SK-N-DZ (cell line): ENCODE data around the gene PCBP4.
A peak's percentile ranks its signal among the peaks of the same experiment; 100 is the strongest.

ENCODE experiments used
- DNase-seq: peaks from one replicate; pipeline ENCODE4 v3.0.0-alpha.2; 2015; ENCODE audit warnings: low spot score

Gene PCBP4

DNA sequence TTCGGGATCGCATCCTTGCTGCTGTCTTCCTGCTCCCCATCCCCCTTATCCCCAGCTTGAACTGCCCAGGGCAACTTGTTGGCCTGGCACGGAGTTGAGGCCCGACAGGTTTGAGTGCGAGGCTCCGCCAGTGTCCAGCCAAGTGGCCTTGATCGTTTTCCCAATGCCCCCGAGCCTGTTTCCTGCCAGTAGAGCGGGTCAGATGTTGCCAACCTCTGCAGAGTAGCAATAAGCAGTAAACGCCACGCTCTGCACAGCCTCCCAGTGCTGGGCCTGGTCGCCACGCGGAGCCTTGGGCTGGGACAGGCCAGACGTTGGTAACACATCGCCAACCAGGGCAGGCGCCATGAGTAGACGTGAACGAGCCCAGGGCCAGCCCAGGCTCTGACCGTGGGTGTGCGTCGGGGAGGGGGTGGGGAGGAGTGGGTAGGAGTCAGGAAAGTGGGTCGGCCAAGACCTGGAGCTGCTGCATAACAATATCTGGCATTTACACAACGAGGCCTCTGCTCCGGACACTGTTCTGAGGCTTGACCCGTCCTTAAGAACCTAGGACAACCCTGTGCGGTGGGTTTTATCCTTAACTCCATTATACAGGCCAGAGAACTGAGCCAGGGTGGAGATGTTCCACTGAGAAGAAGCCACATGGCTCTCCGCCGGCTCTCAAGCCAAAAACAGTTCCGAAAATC is 7.2 kb upstream of the PCBP4 start:
- DNase-seq: peak; percentile 35

DNA sequence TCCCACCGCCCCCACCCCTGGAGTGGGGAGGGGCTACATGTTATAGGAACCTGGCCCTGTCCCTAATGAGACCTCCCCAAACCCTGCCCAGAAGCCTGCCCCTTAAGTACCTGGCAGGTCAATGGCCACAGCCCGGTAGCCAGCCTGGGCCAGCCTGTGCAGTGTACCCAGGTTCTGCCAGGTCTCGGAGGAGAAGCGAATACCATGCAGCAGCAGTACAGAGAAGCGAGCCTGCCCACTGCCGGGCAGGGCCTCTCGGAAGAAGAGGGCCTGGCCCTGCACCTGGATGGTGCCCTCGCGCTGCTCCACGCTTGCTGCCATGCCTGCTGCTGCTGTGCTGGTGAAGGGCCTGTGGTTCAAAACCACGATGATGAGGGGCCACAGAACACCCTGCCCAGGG is 4.1 kb upstream of the PCBP4 start:
- DNase-seq: no peak

DNA sequence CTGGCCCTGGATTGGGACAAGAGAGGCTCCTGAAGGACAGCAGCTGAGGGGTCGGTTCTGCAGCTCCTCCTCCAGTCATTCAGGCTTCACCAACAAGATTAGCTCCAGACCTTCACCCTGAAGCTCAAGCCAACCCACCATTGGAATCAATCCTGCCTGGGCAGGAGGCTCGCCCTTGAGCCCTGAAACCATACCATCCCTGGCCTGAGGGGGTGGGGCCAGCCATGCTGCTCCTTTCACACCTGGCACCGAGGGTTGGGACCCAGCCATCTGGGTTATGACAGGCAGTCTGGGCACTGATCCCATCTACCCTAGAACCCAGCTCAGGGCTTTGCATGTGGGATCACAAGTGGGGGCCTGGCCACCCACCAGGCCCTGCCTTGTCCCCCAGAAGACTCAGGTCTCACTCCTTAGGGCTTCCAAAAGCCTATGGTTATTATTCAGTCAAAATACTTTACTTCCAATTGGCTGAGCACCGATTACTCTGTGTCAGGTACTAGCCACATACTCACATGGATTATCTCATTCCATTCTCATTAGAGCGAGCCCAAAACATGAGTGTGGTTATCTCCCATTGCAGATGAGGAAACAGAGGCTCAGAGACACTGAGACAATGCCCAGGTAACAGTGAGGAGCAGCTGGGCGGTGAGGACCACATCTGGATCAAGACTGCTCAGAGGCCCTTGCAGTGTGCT is 3.5 kb upstream of the PCBP4 start:
- DNase-seq: no peak

DNA sequence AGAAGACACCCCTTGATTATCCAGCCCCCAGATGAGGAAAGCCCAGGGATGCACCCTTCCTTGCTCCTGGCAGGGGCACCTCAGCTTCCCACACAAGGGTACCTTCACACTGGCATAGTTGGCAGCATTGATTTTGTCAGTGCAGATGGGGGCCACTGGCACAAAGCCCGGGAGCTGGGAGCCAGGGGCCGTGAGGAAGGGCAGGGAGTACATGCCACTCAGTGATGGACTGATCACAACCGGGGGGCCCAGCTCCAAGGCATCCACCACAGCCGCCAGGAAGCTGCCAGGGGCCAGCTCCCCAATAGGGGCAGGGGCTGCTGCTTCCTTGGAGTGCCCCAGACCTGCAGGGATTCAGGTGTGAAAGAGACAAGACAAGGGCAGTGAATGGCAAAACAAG is 2.6 kb upstream of the PCBP4 start:
- DNase-seq: no peak

DNA sequence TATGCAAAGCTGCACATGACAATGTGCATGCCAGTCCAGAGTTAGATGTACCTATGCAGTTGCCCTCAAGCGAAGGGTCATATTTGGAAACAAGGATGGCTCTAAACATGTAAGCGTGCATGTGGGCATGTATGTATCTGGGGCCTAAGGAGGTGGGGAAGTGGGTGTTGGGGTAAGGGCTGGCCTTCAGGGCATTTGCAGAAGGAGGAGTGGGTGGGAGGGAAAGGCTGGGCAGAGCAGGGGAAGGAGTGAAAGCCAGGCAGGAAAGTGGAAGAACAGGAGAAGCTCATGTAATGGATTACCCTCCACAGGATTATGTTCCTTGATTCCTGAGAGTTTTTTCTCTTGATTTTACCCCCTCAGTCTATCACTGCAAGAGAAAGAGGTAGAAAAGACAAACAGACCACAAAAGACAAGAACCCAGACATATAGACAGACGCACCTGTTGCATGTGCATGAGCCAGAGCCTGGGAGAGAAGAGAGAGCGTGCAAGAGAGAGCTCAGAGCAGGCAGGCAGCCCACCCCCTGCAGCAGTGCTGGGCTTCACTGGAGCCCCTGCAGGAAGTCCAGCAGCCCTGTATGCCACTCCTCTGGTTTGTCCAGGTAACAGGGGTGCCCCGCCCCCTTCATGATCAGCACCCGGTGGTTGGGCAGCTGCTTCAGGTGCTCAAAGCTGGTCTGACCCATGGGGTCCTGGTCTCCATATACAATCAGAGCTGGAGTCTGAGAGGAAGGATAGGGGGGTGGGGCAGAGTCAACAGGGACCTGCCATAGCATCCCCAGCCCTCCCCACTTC is 1.8 kb upstream of the PCBP4 start:
- DNase-seq: peak; percentile 27

DNA sequence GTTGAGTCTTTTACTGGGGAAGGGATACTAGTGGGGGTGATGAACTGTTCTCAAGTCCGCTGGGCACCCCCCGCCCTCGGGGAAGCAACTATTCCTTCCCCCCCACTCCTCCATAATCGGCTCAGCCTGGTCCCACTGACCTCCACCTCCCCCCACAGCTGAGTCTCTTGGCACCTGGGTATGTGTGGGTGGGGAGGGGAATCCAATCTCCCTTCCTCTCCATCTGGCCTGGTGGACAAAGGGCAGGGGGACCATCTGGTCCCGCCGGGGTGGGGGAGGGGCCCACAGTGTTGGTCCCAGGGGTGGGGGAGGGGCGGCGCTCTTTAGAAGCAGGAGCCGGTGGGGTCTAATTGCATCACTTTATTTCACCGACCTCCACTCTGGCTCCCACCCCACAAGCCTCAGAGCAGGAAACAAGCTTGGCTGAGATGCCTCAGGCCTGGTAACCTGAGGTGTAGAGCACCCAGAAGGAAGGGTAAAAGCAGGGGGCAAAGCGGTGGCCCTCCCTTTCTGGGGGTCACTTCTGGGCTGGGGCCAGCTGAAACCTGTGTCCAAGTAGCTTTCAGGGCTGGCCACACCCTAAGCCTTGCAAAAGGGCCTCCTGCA is 1.0 kb upstream of the PCBP4 start:
- DNase-seq: peak; percentile 84

DNA sequence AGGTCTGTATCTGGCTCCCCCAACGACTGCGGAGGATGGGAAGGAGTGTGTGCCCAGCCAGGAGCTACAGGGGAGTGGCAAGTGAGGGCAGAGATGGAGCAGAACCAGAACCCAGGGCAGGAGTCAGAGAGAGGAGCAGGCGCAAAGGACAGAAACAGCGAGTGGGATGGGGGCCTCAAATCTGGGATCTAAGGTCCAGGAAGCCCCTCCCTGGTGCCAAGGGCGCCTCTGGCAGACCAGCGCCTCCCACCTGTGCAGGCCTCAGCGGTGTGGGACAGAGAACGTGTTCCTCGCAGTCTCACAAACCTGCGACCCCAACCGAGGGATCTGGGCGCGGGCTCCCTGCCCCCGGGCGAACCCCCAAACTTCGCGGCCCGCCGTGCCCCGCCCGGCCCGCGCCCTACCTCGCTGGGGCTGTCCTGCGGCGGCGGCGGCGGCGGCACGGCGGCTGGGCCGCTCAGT is 301 bp downstream of the PCBP4 start:
- no peak for DNase-seq

DNA sequence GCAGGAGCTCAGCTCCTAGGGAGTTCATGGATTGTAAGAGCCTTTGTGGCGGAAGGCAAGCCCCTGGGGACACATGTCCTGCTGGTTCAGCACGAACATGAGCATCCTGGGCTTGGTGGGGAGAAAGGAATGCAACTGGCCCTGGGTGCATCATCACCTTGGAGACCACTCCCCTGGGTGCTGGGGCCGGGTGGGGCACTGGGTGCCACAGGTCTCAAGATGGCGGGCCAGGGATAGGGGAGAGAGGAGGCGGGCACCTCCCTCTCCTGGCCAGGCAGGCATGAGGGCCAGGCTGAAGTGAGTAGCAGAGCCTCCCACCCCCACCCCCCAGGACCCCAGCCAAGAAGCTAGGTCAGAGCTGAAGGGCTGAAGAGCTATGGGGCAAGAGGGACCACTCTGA is 768 bp downstream of the PCBP4 start:
- DNase-seq: no peak

DNA sequence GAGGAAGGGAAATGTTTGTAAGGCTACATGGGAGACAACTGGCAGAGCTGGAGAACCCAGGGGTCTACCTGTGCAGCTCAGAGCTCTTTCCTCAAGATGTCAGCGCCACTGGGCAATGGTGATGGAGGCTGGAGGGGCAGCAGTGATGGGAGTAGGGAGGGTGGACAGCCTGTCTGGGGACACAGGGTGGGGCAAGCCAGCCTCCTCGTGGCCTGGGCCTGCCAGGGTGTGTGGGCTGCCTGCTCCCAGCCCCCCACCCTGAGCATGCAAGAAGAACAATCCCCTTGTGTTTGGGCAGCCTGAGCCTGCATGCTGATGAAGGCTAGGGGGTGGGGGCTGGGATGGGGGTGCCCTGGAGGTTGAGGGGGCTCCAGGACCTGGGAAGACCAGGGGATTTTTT is 1.2 kb downstream of the PCBP4 start:
- DNase-seq: no peak

DNA sequence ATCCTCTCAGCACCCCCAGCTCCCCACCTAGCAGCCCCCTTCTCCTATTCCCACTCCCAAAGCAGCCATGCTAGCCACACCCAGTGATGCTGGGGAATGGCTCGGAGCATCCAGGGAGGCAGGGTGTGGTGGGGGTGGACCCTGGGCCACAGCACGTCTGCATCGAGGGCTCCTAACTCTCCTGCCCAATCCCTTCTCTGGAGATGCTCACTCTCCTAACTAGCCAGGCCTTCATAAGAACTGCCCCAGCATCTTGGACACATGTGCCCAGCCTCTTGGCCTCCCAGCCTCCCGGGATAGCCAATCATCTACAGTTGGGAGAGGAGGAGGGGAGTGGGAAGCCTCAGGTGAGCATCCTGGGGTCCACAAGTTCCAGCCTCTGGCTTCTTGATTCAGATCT is 2.7 kb downstream of the PCBP4 start:
- DNase-seq: no peak

DNA sequence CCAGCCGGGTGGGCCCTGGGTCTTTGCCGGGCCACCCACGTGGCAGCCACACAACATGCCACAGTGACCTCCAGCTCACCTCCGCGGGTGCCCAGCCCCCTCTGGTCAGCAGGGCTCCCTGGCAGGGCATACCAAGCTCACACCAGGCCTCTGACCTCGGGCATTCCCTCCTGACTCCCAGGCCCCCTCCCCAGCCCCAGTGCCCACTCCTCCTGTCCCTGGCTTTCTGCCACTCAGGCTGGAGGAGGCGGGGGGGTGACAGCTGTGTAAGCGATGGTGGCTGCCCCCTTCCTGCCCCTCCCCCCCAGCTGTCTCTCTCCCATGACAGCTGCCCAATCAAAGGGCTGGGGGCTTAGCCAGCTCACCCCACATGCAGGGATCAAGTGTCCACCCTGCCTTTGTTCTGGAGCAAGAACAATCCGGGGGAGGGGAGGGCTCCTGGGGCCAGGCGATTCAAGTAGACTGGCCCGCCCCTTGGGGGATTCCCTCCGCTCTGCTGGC is 3.3 kb downstream of the PCBP4 start:
- no peak for DNase-seq

DNA sequence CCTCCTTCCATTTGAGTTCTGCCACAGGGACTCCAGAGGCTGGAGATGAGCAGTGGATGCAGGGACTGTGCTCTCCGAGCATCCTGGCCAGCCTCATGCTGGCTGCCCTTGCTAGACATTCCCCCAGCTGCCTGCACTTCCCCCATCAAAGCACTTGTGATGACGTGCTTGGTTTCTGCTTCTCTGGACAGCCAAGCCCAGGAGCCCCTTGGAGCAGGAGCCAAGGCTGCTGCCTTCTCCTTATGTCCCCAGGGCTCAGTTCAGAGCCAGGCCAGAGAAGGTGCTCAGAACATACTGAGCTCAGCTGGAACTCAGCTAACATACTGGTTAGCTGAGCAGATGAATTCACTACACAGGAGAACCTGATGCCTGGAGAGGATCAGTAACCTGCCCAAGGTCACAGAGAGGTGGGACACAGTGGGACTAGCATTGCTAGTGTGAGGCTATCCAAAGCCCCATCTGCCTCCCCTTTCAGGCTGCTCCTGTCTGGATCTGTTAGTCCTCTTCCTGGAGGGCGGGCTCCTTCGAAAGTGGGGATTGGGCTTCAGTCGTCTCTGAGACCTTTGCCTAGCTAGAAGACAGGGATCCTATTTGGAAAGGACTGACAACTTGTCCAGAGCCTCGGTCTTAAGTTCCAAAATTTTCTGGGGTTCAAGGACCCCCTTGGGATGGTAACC is 4.3 kb downstream of the PCBP4 start:
- DNase-seq: no peak

DNA sequence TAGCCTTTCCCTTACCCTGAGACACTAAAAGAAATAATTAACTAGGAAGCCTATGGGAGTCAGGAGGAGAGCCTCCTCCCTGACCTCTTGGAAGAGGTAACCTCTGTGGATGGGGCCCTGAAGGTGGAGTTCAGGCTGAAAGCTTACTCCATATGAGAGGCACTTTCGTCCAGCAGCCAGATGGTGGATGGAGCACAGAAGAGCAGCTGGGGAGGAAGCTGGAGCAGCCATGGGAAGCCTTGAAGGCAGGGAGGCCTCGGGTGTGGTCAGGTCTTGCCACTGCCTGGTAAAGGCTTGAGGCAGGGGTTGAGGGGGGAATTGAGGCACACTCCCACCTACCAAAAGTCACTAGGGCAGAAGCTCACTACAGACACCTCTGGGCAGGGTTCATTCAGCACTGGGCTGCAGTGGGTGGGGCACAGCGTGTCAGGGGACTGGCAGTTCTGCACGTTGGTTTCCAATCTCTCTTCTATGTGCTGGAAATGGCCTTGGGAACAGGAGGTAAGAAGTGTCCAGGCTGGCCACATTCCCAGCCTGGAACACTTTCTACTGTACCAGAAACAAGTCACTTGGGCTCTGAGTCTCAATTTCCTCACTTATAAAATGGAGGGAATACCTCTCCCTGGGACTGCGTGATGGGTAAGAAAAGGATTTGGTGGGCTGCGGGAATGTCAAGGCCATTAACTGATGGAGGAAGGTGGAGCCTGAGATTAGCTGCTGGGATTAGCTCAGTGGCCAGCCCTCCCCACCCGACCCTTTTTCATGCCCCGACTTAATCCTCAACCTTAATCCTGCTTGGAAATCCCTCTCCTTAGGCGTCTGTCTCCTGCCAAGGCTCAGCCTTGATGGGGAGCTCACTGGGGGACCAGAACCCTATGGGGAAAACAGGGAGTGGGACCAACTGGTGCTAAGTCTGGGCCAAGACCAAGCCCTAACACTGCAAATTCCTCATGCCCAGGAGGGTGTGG is 5.4 kb downstream of the PCBP4 start:
- DNase-seq: no peak

DNA sequence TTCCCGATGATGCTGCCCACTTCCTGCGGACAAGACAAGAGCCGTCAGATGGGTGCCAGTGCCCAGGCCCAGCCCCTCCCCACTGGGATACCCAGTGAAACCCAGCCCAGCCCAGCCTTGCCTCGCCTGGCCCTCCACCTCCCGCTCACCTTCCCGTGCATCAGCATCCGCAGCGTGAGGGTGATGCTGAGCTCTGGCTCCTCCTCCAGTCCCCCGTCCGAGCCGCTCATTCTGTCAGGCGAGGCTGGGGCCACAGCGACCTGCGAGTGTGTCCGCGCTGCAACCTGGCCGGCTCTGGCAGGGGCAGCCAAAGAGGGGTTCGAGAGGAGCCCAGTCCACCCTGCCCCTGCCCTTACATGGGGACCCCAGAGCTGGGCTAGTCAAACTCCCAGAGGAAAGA is 6.2 kb downstream of the PCBP4 start:
- DNase-seq: no peak

DNA sequence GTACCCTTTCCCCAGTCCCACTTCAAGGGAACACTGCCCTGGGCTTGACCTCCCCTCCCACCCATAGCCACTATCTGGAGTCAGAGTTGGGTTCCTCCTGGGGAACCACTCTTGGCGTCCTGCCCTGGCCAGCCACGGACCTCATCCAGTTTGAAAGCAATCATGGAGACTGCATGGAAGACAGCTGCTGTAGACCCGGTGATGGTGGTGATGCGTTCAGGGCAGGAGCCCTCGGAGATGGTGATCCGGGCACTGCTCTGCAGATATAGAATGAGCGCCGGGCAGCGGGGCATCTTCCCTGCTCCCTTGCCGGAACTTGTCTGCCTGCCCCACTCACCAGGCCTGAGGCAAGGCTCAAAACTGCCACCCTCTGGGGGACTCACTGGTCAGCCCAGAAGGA is 6.9 kb downstream of the PCBP4 start:
- DNase-seq: no peak

DNA sequence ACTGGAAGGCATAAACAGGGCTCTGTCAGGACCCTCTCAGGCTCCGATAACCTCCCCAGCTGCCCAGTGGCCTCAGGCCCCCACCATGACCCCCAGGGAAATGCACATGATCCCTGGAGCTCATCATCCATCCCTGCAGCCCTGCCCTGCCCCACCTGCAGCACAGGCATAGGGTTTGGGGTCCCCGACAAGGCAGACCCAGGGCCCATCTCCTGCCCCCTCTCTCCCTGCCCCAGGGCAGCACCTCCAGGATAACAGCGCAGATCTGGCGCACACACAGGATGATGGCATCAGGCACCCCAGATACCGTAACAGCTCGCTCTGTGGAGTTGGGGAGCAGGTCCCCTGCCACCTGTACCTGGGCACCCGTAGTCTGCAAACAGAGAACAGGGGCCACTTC is 7.6 kb downstream of the PCBP4 start:
- no peak for DNase-seq

DNA sequence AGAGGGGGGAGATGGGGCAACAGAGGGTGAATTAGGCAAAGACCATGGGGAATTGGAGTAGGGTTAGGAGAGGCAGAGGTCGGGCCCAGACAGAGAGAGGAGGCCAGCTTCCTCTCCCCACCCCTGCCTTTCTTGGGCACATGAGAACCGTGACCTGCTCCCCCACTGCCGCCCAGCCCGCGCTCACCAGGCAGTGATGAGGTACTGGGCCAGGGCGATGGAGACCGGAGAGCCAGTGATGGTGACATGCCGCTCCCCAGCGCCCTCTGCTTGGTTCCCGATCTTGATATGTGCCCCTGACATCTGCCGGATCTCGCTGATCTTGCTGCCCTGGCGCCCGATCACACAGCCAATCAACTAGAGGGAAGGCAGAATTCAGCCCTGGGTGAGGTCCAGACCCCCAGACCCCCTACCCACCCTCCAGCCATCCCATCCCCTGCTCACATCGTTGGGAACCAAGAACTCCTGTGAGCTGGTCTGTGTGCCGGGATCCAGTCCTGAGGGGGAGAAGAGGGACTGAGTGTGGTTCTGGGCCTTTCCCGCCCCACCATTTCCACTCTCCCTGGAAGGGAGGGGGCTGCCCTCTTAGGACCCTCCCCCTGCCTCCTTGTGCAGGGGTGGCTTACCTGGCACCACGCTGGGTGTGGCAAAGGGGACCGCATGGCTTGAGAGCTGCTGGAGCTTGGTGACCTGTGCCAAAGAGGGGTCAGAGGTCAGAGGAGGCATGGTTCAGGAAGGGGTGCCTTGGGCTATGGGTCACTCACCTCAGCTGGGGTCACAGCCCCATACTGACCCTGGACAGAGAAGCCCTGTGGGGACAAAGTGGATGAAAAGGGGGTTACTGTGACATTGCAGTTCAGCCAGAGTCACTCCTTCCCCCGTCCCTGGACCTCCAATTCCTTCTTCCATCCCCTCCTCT is 8.4 kb downstream of the PCBP4 start:
- DNase-seq: no peak

DNA sequence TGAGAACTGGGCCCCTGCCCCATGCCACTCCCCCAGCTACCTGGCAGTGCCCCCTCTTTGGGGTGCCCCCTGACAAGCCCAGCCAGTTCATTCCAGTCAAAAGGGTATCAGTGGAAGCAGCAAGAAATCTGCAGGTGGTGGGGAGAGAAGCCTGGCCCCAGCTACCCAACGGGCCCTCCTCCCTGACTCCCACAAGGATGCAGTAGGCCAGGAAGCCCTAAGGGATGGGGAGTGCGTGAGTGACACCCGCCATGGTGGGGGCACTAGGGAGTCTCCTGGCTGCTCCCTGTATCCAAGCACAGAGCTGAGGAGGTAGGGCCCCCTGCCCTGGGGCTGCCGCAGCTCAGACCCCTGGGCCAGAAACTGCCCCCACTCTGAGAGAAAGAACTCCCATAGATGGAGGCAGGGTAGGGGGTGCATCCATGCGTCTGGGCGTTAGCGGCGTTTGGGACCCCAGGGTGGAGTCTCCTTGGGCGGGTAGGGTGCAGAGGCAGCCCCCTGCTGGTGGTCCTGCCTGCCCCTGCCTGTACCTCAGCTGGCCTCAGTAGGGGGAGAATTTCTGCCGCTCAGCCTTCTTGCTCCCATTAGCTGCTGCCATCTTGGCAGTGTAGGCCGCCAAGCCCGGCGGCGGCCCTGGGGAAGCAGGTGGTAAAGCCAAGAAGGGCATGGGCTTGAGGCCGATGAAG is 9.6 kb downstream of the PCBP4 start:
- no peak for DNase-seq
